ENCODE data around the gene CCL27. TPM values are rescaled to one million over a fixed set of nuclear protein-coding genes. Genes with fewer than 3 reads are reported as not detected.

CCL27 gene
- total and polyA plus RNA-seq, 2 donors from 2014 or later = not detected

DNA sequence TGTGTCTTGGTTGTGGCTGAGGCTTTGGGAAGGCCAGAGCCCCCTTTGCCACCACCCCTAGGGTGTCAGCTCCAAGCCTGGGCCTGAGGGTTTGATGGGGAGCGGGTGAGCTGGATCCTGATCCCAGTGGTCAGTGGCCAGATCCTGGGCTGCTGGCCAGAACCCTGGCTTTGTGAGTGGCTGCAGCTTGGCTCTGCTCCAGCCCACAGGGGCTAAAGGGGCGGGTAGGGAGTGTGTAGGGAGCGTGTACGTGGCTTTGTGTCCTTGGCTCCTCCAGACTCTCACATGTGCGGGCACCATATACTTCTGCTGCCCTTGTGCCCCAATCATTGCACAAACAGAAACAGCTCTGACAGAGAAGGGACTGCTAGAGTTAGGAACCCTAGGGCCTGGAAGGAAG lies 11.6 kb downstream of the CCL27 start:
- no peak for DNase-seq
- TF ChIP-seq, protein P1, sequence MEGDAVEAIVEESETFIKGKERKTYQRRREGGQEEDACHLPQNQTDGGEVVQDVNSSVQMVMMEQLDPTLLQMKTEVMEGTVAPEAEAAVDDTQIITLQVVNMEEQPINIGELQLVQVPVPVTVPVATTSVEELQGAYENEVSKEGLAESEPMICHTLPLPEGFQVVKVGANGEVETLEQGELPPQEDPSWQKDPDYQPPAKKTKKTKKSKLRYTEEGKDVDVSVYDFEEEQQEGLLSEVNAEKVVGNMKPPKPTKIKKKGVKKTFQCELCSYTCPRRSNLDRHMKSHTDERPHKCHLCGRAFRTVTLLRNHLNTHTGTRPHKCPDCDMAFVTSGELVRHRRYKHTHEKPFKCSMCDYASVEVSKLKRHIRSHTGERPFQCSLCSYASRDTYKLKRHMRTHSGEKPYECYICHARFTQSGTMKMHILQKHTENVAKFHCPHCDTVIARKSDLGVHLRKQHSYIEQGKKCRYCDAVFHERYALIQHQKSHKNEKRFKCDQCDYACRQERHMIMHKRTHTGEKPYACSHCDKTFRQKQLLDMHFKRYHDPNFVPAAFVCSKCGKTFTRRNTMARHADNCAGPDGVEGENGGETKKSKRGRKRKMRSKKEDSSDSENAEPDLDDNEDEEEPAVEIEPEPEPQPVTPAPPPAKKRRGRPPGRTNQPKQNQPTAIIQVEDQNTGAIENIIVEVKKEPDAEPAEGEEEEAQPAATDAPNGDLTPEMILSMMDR (IDR thresholded peaks at IDR 0.05; ENCODE audit: borderline replicate concordance, extremely low read depth, insufficient read depth) = no peak
- Histone ChIP-seq H3K36me3 (ENCODE audit: control insufficient read depth in 2 of 3, insufficient read depth in 3 of 3, low read length in 3 of 3) (peaks cover 4 to 18% (median 5%) of the 10 kb centered on the region in 3 donors), H3K4me1 (ENCODE audit: control insufficient read depth in 2 of 3, insufficient read depth in 2 of 3, low read depth in 1 of 3, low read length in 3 of 3) (peaks cover 23 to 49% (median 43%) of the 10 kb centered on the region in 3 donors), H3K27me3 (ENCODE audit: control insufficient read depth, insufficient read depth, low read length) (no peaks in the 10 kb centered on the region), H3K9me3 (ENCODE audit: control insufficient read depth in 2 of 3, insufficient read depth in 1 of 3, low read length in 3 of 3) (no peaks in the 10 kb centered on the region), H3K27ac (ENCODE audit: low read depth in 2 of 2, low read length in 2 of 2) (no peak overlapping the region), H3K9ac (ENCODE audit: low read length in 3 of 3) (peak overlapping the region in 1 of 3 donors; percentile 63), H3K4me3 (ENCODE audit: low read length in 3 of 3) (no peak overlapping the region)
- intact Hi-C loops (cut with DNase I) = no loop called here
- no peak for FAIRE-seq

DNA sequence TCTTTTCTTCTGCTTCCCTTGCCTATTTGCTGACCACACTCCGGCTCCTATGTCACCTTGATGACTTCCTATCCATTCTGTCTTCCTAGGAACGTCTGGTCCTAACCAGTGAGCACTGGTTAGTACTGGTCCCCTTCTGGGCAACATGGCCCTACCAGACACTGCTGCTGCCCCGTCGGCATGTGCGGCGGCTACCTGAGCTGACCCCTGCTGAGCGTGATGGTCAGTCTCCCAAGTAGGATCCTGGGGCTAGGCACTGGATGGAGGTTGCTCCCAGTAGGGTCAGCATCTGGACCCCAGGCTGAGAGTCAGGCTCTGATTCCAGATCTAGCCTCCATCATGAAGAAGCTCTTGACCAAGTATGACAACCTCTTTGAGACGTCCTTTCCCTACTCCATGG lies 13.8 kb downstream of the CCL27 start:
- no peak for FAIRE-seq
- TF ChIP-seq, protein P1 (IDR thresholded peaks at IDR 0.05; ENCODE audit: borderline replicate concordance, extremely low read depth, insufficient read depth) = no peak
- no peak for DNase-seq
- Histone ChIP-seq H3K9ac (ENCODE audit: low read length in 3 of 3) (no peak overlapping the region), H3K27ac (ENCODE audit: low read depth in 2 of 2, low read length in 2 of 2) (no peak overlapping the region), H3K9me3 (ENCODE audit: control insufficient read depth in 2 of 3, insufficient read depth in 1 of 3, low read length in 3 of 3) (no peaks in the 10 kb centered on the region), H3K36me3 (ENCODE audit: control insufficient read depth in 2 of 3, insufficient read depth in 3 of 3, low read length in 3 of 3) (peaks cover 4 to 18% (median 5%) of the 10 kb centered on the region in 3 donors), H3K27me3 (ENCODE audit: control insufficient read depth, insufficient read depth, low read length) (no peaks in the 10 kb centered on the region), H3K4me1 (ENCODE audit: control insufficient read depth in 2 of 3, insufficient read depth in 2 of 3, low read depth in 1 of 3, low read length in 3 of 3) (peaks cover 23 to 52% (median 44%) of the 10 kb centered on the region in 3 donors), H3K4me3 (ENCODE audit: low read length in 3 of 3) (no peak overlapping the region)
- intact Hi-C loops (cut with DNase I) = no loop called here

DNA sequence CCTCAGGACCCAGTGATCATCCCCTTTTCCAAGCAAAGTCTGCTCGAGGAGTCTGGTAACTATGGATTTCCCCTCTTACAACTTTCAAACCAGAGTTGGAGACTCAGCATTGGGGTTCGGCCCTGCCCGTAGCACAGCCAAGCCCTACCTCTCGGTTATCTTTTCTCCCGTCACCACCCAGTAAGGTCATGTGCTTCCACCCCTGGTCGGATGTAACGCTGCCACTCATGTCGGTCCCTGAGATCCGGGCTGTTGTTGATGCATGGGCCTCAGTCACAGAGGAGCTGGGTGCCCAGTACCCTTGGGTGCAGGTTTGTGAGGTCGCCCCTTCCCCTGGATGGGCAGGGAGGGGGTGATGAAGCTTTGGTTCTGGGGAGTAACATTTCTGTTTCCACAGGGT lies 14.8 kb downstream of the CCL27 start:
- Histone ChIP-seq H3K36me3 (ENCODE audit: control insufficient read depth in 2 of 3, insufficient read depth in 3 of 3, low read length in 3 of 3) (peaks cover 4 to 18% (median 5%) of the 10 kb centered on the region in 3 donors), H3K4me1 (ENCODE audit: control insufficient read depth in 2 of 3, insufficient read depth in 2 of 3, low read depth in 1 of 3, low read length in 3 of 3) (peaks cover 16 to 43% (median 35%) of the 10 kb centered on the region in 3 donors), H3K9me3 (ENCODE audit: control insufficient read depth in 2 of 3, insufficient read depth in 1 of 3, low read length in 3 of 3) (no peaks in the 10 kb centered on the region), H3K27ac (ENCODE audit: low read depth in 2 of 2, low read length in 2 of 2) (no peak overlapping the region), H3K9ac (ENCODE audit: low read length in 3 of 3) (peak overlapping the region; percentile 77 to 96 (median 86)), H3K27me3 (ENCODE audit: control insufficient read depth, insufficient read depth, low read length) (no peaks in the 10 kb centered on the region), H3K4me3 (ENCODE audit: low read length in 3 of 3) (peak overlapping the region; percentile 71 to 87 (median 87))
- no peak for DNase-seq
- FAIRE-seq = no peak
- TF ChIP-seq, protein P1 (IDR thresholded peaks at IDR 0.05; ENCODE audit: borderline replicate concordance, extremely low read depth, insufficient read depth) = no peak
- intact Hi-C loops (cut with DNase I) = no loop called here

DNA sequence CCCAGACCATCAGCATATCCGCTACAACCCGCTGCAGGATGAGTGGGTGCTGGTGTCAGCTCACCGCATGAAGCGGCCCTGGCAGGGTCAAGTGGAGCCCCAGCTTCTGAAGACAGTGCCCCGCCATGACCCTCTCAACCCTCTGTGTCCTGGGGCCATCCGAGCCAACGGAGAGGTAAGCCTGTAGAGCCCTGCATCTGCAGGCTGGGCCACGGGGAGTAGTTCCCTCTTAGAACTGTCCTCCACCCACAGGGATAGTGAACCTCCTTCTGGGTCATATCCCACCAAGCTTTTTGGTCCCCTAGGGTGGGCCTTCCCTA lies 15.4 kb downstream of the CCL27 start:
- FAIRE-seq = no peak
- intact Hi-C loops (cut with DNase I) = no loop called here

More for the DNA sequence above, 15.4 kb downstream of the CCL27 start:
- Histone ChIP-seq H3K4me1 (ENCODE audit: control insufficient read depth in 2 of 3, insufficient read depth in 2 of 3, low read depth in 1 of 3, low read length in 3 of 3) (peaks cover 10 to 39% (median 29%) of the 10 kb centered on the region in 3 donors), H3K27me3 (ENCODE audit: control insufficient read depth, insufficient read depth, low read length) (no peaks in the 10 kb centered on the region), H3K4me3 (ENCODE audit: low read length in 3 of 3) (peak overlapping the region; percentile 71 to 87 (median 87)), H3K9me3 (ENCODE audit: control insufficient read depth in 2 of 3, insufficient read depth in 1 of 3, low read length in 3 of 3) (no peaks in the 10 kb centered on the region), H3K9ac (ENCODE audit: low read length in 3 of 3) (peak overlapping the region; percentile 77 to 96 (median 86)), H3K36me3 (ENCODE audit: control insufficient read depth in 2 of 3, insufficient read depth in 3 of 3, low read length in 3 of 3) (peaks cover 4 to 18% (median 5%) of the 10 kb centered on the region in 3 donors), H3K27ac (ENCODE audit: low read depth in 2 of 2, low read length in 2 of 2) (peak overlapping the region; percentile 66 to 88)
- DNase-seq = no peak
- TF ChIP-seq, protein P1 (IDR thresholded peaks at IDR 0.05; ENCODE audit: borderline replicate concordance, extremely low read depth, insufficient read depth) = no peak
